ENCODE measurements around the gene L2HGDH. TPM values are rescaled to one million over a fixed set of nuclear protein-coding genes. Genes with fewer than 3 reads are reported as not detected.

L2HGDH gene
- total and polyA plus RNA-seq, 9 of the 15 experiments (the other 6 are each of a cell fraction or from before 2014, with no cell fraction given), result 1.7 to 16.1 (median 10.5) TPM

DNA sequence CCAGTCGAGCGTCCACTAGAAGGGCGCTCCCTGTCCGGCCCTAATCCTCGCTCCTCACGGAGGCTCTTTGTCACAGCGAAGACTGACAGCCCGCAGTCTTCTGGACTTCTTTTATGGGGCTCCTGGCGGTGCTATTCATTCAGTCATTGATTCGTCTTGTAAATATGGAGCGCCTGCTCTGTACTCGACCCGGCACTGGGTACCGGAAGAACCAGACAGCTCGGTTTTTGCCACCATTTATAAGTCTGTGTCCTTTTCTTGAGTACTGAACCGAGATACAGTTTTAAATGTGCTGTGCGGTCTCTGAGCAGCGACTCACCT is 665 bp upstream of the L2HGDH start:
- POLR2A ChIA-PET, result interaction anchor here (0.9 to 1.3 kb wide), 2 partner anchors 8 to 9 kb away, joined by 7 to 9 read pairs; no protein-coding TSS in a partner anchor
- CTCF ChIA-PET (ENCODE audit: low intra/inter-chr PET ratio), result no interaction called here
- no peak for FAIRE-seq
- TF ChIP-seq SUPT5H (IDR thresholded peaks at IDR 0.05) (no peak), DNMT1 (IDR thresholded peaks at IDR 0.05) (no peak), ZNF589 (CRISPR knock-in tag; IDR thresholded peaks at IDR 0.05; ENCODE audit: low read depth) (peak; percentile 9; the same call in 1 of the 2 replicates), ZNF778 (CRISPR knock-in tag; IDR thresholded peaks at IDR 0.05) (no peak), NR2F6 (CRISPR knock-in tag; IDR thresholded peaks at IDR 0.05) (no peak), FOXK1 (CRISPR knock-in tag; IDR thresholded peaks at IDR 0.05; ENCODE audit: borderline replicate concordance) (no peak), ARID4B (CRISPR knock-in tag; IDR thresholded peaks at IDR 0.05) (0 out of 2 replicates have a peak, but pooled peaks have one; percentile 6), U2AF2 (optimal IDR thresholded peaks at IDR 0.05; ENCODE audit: low read depth, low read length) (no peak), ATF7 (IDR thresholded peaks at IDR 0.05) (no peak), SIN3A (IDR thresholded peaks at IDR 0.05; ENCODE audit: borderline replicate concordance in 2 of 2, control insufficient read depth in 1 of 2, low read depth in 2 of 2, low read length in 2 of 2) (no peak), NCOA1 (IDR thresholded peaks at IDR 0.05; ENCODE audit: low read depth) (no peak), DDX20 (tag; IDR thresholded peaks at IDR 0.05; ENCODE audit: low read depth) (no peak), MXI1 (IDR thresholded peaks at IDR 0.05; ENCODE audit: low read depth, low read length) (no peak), ZBTB7A (IDR thresholded peaks at IDR 0.05; ENCODE audit: borderline replicate concordance, control insufficient read depth, low read depth, low read length) (no peak), HDAC1 (IDR thresholded peaks at IDR 0.05) (peak in 1 of 2 experiments; percentile 50; a peak in 1 of 4 replicates)
- TF ChIP-seq, protein P1, sequence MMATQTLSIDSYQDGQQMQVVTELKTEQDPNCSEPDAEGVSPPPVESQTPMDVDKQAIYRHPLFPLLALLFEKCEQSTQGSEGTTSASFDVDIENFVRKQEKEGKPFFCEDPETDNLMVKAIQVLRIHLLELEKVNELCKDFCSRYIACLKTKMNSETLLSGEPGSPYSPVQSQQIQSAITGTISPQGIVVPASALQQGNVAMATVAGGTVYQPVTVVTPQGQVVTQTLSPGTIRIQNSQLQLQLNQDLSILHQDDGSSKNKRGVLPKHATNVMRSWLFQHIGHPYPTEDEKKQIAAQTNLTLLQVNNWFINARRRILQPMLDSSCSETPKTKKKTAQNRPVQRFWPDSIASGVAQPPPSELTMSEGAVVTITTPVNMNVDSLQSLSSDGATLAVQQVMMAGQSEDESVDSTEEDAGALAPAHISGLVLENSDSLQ (IDR thresholded peaks at IDR 0.05), result peak; percentile 66
- TF ChIP-seq, protein P2, sequence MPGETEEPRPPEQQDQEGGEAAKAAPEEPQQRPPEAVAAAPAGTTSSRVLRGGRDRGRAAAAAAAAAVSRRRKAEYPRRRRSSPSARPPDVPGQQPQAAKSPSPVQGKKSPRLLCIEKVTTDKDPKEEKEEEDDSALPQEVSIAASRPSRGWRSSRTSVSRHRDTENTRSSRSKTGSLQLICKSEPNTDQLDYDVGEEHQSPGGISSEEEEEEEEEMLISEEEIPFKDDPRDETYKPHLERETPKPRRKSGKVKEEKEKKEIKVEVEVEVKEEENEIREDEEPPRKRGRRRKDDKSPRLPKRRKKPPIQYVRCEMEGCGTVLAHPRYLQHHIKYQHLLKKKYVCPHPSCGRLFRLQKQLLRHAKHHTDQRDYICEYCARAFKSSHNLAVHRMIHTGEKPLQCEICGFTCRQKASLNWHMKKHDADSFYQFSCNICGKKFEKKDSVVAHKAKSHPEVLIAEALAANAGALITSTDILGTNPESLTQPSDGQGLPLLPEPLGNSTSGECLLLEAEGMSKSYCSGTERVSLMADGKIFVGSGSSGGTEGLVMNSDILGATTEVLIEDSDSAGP (CRISPR knock-in tag; IDR thresholded peaks at IDR 0.05), result no peak

More for the DNA sequence above, 665 bp upstream of the L2HGDH start:
- ATAC-seq (peak; percentile 13), DNase-seq (ENCODE audit: extremely low read depth in 1 of 4, low spot score in 3 of 4) (no peak)
- peak overlapping the region; percentile 75 to 94 for H3K9ac ChIP-seq (ENCODE audit: insufficient read depth in 1 of 2, low read depth in 2 of 2, low read length in 2 of 2)
- H3K27me3 ChIP-seq (ENCODE audit: control insufficient read depth in 2 of 2, insufficient read depth in 2 of 2, low read length in 2 of 2), result no peaks in the 10 kb centered on the region
- H3K4me1 ChIP-seq (replicated peaks in 1 of 2; ENCODE audit: control insufficient read depth in 2 of 2, insufficient read depth in 2 of 2, low read length in 2 of 2), result peaks cover 10 to 14% of the 10 kb centered on the region in 2 experiments; a peak in 4 of 5 replicates
- H3K36me3 ChIP-seq (ENCODE audit: control insufficient read depth, insufficient read depth, low read length), result peaks cover 3% of the 10 kb centered on the region; the same call in 1 of the 3 replicates
- no peaks in the 10 kb centered on the region for H3K9me1 ChIP-seq (ENCODE audit: control insufficient read depth, insufficient read depth, low read length)
- H3K9me3 ChIP-seq (replicated peaks; ENCODE audit: control insufficient read depth, insufficient read depth, low read depth, low read length), result peaks cover 6% of the 10 kb centered on the region; the same call in 1 of the 2 replicates
- peaks cover 46% of the 10 kb centered on the region for H3K79me2 ChIP-seq (ENCODE audit: control insufficient read depth, insufficient read depth, low read length)
- no peaks in the 10 kb centered on the region for H4K20me1 ChIP-seq (replicated peaks; ENCODE audit: control insufficient read depth, insufficient read depth, low read length)
- under 1% methylated on average over 16 of the region's 18 CpGs for WGBS (ENCODE audit: insufficient coverage, low coverage, missing lambda C conversion rate)
- peak overlapping the region; percentile 81 for H3K4me2 ChIP-seq (ENCODE audit: insufficient read depth, low read length)
- peak overlapping the region; percentile 92 for H3K27ac ChIP-seq (ENCODE audit: extremely low read depth, low read depth, low read length)
- peak overlapping the region; percentile 86 for H2AFZ ChIP-seq (ENCODE audit: low read depth, low read length)
- peak overlapping the region; percentile 73 for H3K4me3 ChIP-seq
- no TSS peak for BruUV-seq (replicated peaks)
- in situ Hi-C loops (cut with MboI), result no loop called here
- intact Hi-C loops (cut with micrococcal nuclease), result no loop called here
